Erythroblast (primary cell): ENCODE data around the gene SALL2.

Experiments used
- GATA1 ChIP-seq: IDR thresholded peaks from 2 replicates; pipeline ENCODE4 v1.6.1; 2011; ENCODE audit warnings: low read depth, mild to moderate bottlenecking, control low read depth, low read length, moderate library complexity
- POLR2A ChIP-seq: IDR thresholded peaks from 2 replicates; pipeline ENCODE4 v1.6.1; 2011; ENCODE audit warnings: mild to moderate bottlenecking, low read length

GRCh38 chr14:21572604-21573003 is 46.5 kb upstream of the SALL2 start:
- TF ChIP-seq POLR2A (no peak), GATA1 (no peak)
